OCI-LY7 (cell line): ENCODE data around the gene FDCSP.

Source experiments
- EZH2phosphoT487 ChIP-seq: fragments of 200-600 bp; sonication (generic); IDR thresholded peaks from 2 replicates; pipeline ENCODE4 v1.6.1; 2018; ENCODE audit warnings: low read depth, borderline replicate concordance, mild to moderate bottlenecking, mixed run types, antibody characterized with exemption, low read length, moderate library complexity, mixed read lengths
- TF ChIP-seq, protein P1 (sequence below): fragments of 200-600 bp; sonication (generic); conservative IDR thresholded peaks from 2 replicates; pipeline ENCODE4 v1.5.1; 2014; ENCODE audit warnings: mild to moderate bottlenecking, antibody characterized with exemption, low read length, moderate library complexity, mixed read lengths

DNA sequence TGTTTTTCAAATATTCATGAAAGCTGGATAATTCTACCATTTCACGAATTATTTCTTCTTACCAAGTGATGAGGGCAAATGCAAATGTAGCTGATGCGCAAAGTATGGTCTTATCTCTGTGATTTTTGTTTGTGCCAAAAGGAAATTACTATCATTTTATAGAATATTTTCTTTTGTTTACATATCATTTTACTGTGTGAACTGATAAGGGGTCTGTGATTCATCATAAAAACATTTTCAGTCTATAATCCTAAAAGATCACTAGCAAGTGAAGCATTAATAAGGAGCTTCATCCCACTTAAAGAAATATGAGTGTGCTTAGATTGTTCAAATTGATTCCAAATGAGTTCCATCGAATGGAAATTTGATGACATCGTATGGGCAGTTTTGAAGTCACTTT lies 17.2 kb downstream of the FDCSP start:
- TF ChIP-seq, protein P1, sequence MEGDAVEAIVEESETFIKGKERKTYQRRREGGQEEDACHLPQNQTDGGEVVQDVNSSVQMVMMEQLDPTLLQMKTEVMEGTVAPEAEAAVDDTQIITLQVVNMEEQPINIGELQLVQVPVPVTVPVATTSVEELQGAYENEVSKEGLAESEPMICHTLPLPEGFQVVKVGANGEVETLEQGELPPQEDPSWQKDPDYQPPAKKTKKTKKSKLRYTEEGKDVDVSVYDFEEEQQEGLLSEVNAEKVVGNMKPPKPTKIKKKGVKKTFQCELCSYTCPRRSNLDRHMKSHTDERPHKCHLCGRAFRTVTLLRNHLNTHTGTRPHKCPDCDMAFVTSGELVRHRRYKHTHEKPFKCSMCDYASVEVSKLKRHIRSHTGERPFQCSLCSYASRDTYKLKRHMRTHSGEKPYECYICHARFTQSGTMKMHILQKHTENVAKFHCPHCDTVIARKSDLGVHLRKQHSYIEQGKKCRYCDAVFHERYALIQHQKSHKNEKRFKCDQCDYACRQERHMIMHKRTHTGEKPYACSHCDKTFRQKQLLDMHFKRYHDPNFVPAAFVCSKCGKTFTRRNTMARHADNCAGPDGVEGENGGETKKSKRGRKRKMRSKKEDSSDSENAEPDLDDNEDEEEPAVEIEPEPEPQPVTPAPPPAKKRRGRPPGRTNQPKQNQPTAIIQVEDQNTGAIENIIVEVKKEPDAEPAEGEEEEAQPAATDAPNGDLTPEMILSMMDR: no peak
- no peak for TF ChIP-seq EZH2phosphoT487
